Measurements from ENCODE around the gene SFN. TPM values are rescaled to one million over a fixed set of nuclear protein-coding genes. Genes with fewer than 3 reads are reported as not detected.

Gene SFN
- total and polyA plus RNA-seq, 2 of the 4 experiments (the other 2 are of a cell fraction), result 0.18 to 0.34 TPM

- H4K5ac ChIP-seq (ENCODE audit: low read depth, low read length), result no peak overlapping the region
- no peak overlapping the region for H3K4ac ChIP-seq (ENCODE audit: low read depth, low read length)
- no peak overlapping the region for H2AK5ac ChIP-seq (ENCODE audit: low read depth, low read length)
- no peak for ATAC-seq (ENCODE audit: low read depth)
- DNase-seq, result no peak
- H3K4me1 ChIP-seq (ENCODE audit: control insufficient read depth, insufficient read depth, low read length), result no peaks in the 10 kb centered on the region
- no peak overlapping the region for H3K18ac ChIP-seq (ENCODE audit: low read depth, low read length)
- H4K8ac ChIP-seq (ENCODE audit: low read depth in 2 of 2, low read length in 2 of 2), result no peak overlapping the region
- intact Hi-C loops (cut with micrococcal nuclease), result no loop called here
- ChIA-PET CTCF (interaction anchor here (0.9 kb wide), 1 partner anchor 258 kb away, joined by 3 read pairs; no protein-coding TSS in a partner anchor), POLR2A (ENCODE audit: unreplicated experiment) (no interaction called here)
- no peaks in the 10 kb centered on the region for H3K79me1 ChIP-seq (ENCODE audit: low read depth in 1 of 2, low read length in 2 of 2)
- WGBS, 2 experiments (ENCODE audit: extremely low coverage in 2 of 2, insufficient read length in 1 of 2), result 87% methylated on average over 3 of the region's 8 CpGs; no CpG with 5 or more reads in 1 of the 2 experiments
- H3K4me3 ChIP-seq (ENCODE audit: insufficient read depth, low read depth, low read length), result no peak overlapping the region
- no peaks in the 10 kb centered on the region for H3K27me3 ChIP-seq (ENCODE audit: control insufficient read depth, insufficient read depth, low read length)
- H3K14ac ChIP-seq (replicated peaks; ENCODE audit: low read depth, low read length), result no peak overlapping the region
- H2BK5ac ChIP-seq (ENCODE audit: low read depth, low read length, poor library complexity, severe bottlenecking), result no peak overlapping the region
- no peak overlapping the region for H3K4me2 ChIP-seq (ENCODE audit: low read depth, low read length)
- H4K91ac ChIP-seq (ENCODE audit: insufficient read depth, low read depth, low read length), result no peak overlapping the region
- no peak overlapping the region for H2BK20ac ChIP-seq (ENCODE audit: low read depth, low read length)
- no peak overlapping the region for H2BK120ac ChIP-seq (ENCODE audit: low read depth, low read length)
- in situ Hi-C loops (cut with MboI; ENCODE audit: low sequenced_read_pairs), result no loop called here
- H2AK9ac ChIP-seq (replicated peaks; ENCODE audit: low read depth, low read length, poor library complexity), result no peak overlapping the region
- H3K9me3 ChIP-seq (ENCODE audit: control insufficient read depth, insufficient read depth, low read length), result no peaks in the 10 kb centered on the region
- H3K36me3 ChIP-seq (ENCODE audit: control insufficient read depth, insufficient read depth, low read length), result peaks cover 25% of the 10 kb centered on the region
- dilution Hi-C loops (cut with HindIII; ENCODE audit: low sequenced_read_pairs, unreplicated experiment), result no loop called here
- H2AFZ ChIP-seq (replicated peaks; ENCODE audit: low read length, poor library complexity), result no peak overlapping the region
- H2BK15ac ChIP-seq (ENCODE audit: low read depth, low read length), result no peak overlapping the region
- no peak overlapping the region for H3K27ac ChIP-seq (ENCODE audit: insufficient read depth, low read length)
- BruUV-seq (replicated peaks), result no TSS peak
- no peak overlapping the region for H3K23ac ChIP-seq (ENCODE audit: low read depth, low read length)
- H3K9me1 ChIP-seq (ENCODE audit: insufficient read depth, low read length), result no peaks in the 10 kb centered on the region
- no peak overlapping the region for H3K56ac ChIP-seq (ENCODE audit: extremely low read depth, insufficient read depth, low read length)
- TF ChIP-seq MXI1 (IDR thresholded peaks at IDR 0.05; ENCODE audit: borderline replicate concordance, low read depth, low read length) (no peak), CHD1 (IDR thresholded peaks at IDR 0.05; ENCODE audit: low read depth, low read length) (no peak), FOS (IDR thresholded peaks at IDR 0.05; ENCODE audit: low read depth, low read length) (no peak), RFX5 (IDR thresholded peaks at IDR 0.05; ENCODE audit: low read depth, low read length) (no peak), MAZ (IDR thresholded peaks at IDR 0.05; ENCODE audit: borderline replicate concordance, low read depth, low read length) (no peak), RCOR1 (IDR thresholded peaks at IDR 0.05; ENCODE audit: insufficient replicate concordance, low read length) (no peak), POLR2A (IDR thresholded peaks at IDR 0.05; ENCODE audit: low read depth, low read length) (no peak), SMC3 (IDR thresholded peaks at IDR 0.05; ENCODE audit: low read depth, low read length) (no peak), MAFK (IDR thresholded peaks at IDR 0.05; ENCODE audit: low read depth, low read length) (no peak), CTCF (conservative IDR thresholded peaks at IDR 0.05; ENCODE audit: low read depth, low read length) (no peak), NFE2L2 (IDR thresholded peaks at IDR 0.05; ENCODE audit: low read depth, low read length) (no peak), USF2 (IDR thresholded peaks at IDR 0.05; ENCODE audit: low read depth, low read length) (no peak), ELK1 (IDR thresholded peaks at IDR 0.05; ENCODE audit: borderline replicate concordance, low read depth, low read length) (no peak), RAD21 (IDR thresholded peaks at IDR 0.05; ENCODE audit: low read length) (no peak), BHLHE40 (IDR thresholded peaks at IDR 0.05; ENCODE audit: low read depth, low read length) (no peak), CEBPB (IDR thresholded peaks at IDR 0.05; ENCODE audit: low read depth, low read length) (no peak)
- no peaks in the 10 kb centered on the region; the same call in 1 of the 2 replicates for H4K20me1 ChIP-seq (ENCODE audit: insufficient read depth, low read length)
- H3K9ac ChIP-seq (ENCODE audit: low read depth, low read length), result no peak overlapping the region
These were observed 5.4 kb upstream of the SFN start for GRCh38 chr1:26857473-26858060.
